ENCODE data around the gene SLC24A4. TPM values are rescaled to one million over a fixed set of nuclear protein-coding genes. Genes with fewer than 3 reads are reported as not detected.

SLC24A4 gene
- total RNA-seq, 1 donor from 2014 or later: 0.82 TPM

- Mint-ChIP-seq H3K27ac (no peak overlapping the region), H3K36me3 (peaks cover 3% of the 10 kb centered on the region), H3K4me3 (no peak overlapping the region), H3K4me1 (ENCODE audit: unreplicated experiment) (peaks cover 10% of the 10 kb centered on the region), H3K9me3 (no peaks in the 10 kb centered on the region), H3K27me3 (peaks cover 4% of the 10 kb centered on the region)
- TF ChIP-seq CTCF (conservative IDR thresholded peaks at IDR 0.05): no peak
- DNase-seq (ENCODE audit: extremely low spot score, unreplicated experiment): no peak
Measured at GRCh38 chr14:92449404-92450181, 126.6 kb downstream of the SLC24A4 start.

- TF ChIP-seq CTCF (conservative IDR thresholded peaks at IDR 0.05): no peak
- peaks cover 4% of the 10 kb centered on the region for H3K27me3 Mint-ChIP-seq
Measured at GRCh38 chr14:92450351-92451070, 127.5 kb downstream of the SLC24A4 start.

GRCh38 chr14:92451245-92451644 lies 128.3 kb downstream of the SLC24A4 start:
- Mint-ChIP-seq H3K36me3 (peaks cover 3% of the 10 kb centered on the region), H3K9me3 (no peaks in the 10 kb centered on the region), H3K4me1 (ENCODE audit: unreplicated experiment) (peaks cover 10% of the 10 kb centered on the region), H3K27ac (no peak overlapping the region), H3K4me3 (no peak overlapping the region), H3K27me3 (peaks cover 4% of the 10 kb centered on the region)
- no peak for DNase-seq (ENCODE audit: extremely low spot score, unreplicated experiment)
- TF ChIP-seq CTCF (conservative IDR thresholded peaks at IDR 0.05): no peak

More at GRCh38 chr14:92450351-92451070, 127.5 kb downstream of the SLC24A4 start:
- H3K4me1 Mint-ChIP-seq (ENCODE audit: unreplicated experiment): peaks cover 10% of the 10 kb centered on the region
- H3K4me3 Mint-ChIP-seq: no peak overlapping the region
- peaks cover 3% of the 10 kb centered on the region for H3K36me3 Mint-ChIP-seq
- no peak overlapping the region for H3K27ac Mint-ChIP-seq
- H3K9me3 Mint-ChIP-seq: no peaks in the 10 kb centered on the region
- DNase-seq (ENCODE audit: extremely low spot score, unreplicated experiment): no peak

GRCh38 chr14:92451755-92452154 lies 128.8 kb downstream of the SLC24A4 start:
- Mint-ChIP-seq H3K4me3 (no peak overlapping the region), H3K36me3 (peaks cover 3% of the 10 kb centered on the region), H3K27me3 (peaks cover 4% of the 10 kb centered on the region), H3K27ac (no peak overlapping the region), H3K9me3 (no peaks in the 10 kb centered on the region), H3K4me1 (ENCODE audit: unreplicated experiment) (peaks cover 10% of the 10 kb centered on the region)
- no peak for DNase-seq (ENCODE audit: extremely low spot score, unreplicated experiment)
- TF ChIP-seq CTCF (conservative IDR thresholded peaks at IDR 0.05): no peak

GRCh38 chr14:92452471-92452870 lies 129.5 kb downstream of the SLC24A4 start:
- TF ChIP-seq CTCF (conservative IDR thresholded peaks at IDR 0.05): no peak
- no peak overlapping the region for H3K27ac Mint-ChIP-seq
- H3K36me3 Mint-ChIP-seq: peaks cover 3% of the 10 kb centered on the region
- H3K9me3 Mint-ChIP-seq: no peaks in the 10 kb centered on the region
- DNase-seq (ENCODE audit: extremely low spot score, unreplicated experiment): no peak
- H3K4me3 Mint-ChIP-seq: no peak overlapping the region
- peaks cover 4% of the 10 kb centered on the region for H3K27me3 Mint-ChIP-seq
- peaks cover 10% of the 10 kb centered on the region for H3K4me1 Mint-ChIP-seq (ENCODE audit: unreplicated experiment)
